ENCODE data around the gene FLG. TPM values are rescaled to one million over a fixed set of nuclear protein-coding genes. Genes with fewer than 3 reads are reported as not detected.

The FLG gene
- total RNA-seq, result not detected

- no peak for TF ChIP-seq CTCF (IDR thresholded peaks at IDR 0.05; ENCODE audit: low read depth)
Observed at GRCh38 chr1:152325111-152325510, at the start of gene FLG. TSS of gene FLG (minus strand) at chr1:152325239. CDS start at chr1:152315456, 9,783 bp downstream.

- no peak for TF ChIP-seq CTCF (IDR thresholded peaks at IDR 0.05; ENCODE audit: low read depth)
Observed at GRCh38 chr1:152374451-152374850, 49.4 kb upstream of the FLG start.

- no peak for TF ChIP-seq CTCF (IDR thresholded peaks at IDR 0.05; ENCODE audit: low read depth)
Observed at GRCh38 chr1:152372672-152373071, 47.6 kb upstream of the FLG start.

- no peak for TF ChIP-seq CTCF (IDR thresholded peaks at IDR 0.05; ENCODE audit: low read depth)
Observed at GRCh38 chr1:152367436-152367835, 42.4 kb upstream of the FLG start.

- no peak for TF ChIP-seq CTCF (IDR thresholded peaks at IDR 0.05; ENCODE audit: low read depth)
Observed at GRCh38 chr1:152359906-152360305, 34.9 kb upstream of the FLG start, which contains the start of gene FLG2. TSS of gene FLG2 (minus strand) at chr1:152360006. CDS start at chr1:152358884, 1,122 bp downstream.

- no peak for TF ChIP-seq CTCF (IDR thresholded peaks at IDR 0.05; ENCODE audit: low read depth)
Observed at GRCh38 chr1:152356736-152357135, 31.7 kb upstream of the FLG start.

- no peak for TF ChIP-seq CTCF (IDR thresholded peaks at IDR 0.05; ENCODE audit: low read depth)
Observed at GRCh38 chr1:152349611-152350010, 24.6 kb upstream of the FLG start.

All from subcutaneous adipose tissue (tissue), 4 donors.